HT-29 (cell line): ENCODE results near the gene MED27. TPM values are rescaled to one million over a fixed set of nuclear protein-coding genes. Genes with fewer than 3 reads are reported as not detected.
A peak's percentile ranks its signal among the peaks of the same experiment; 100 is the strongest.

Experiments
- DNase-seq: peaks from one replicate; pipeline ENCODE4 v3.0.0-alpha.2; 2015; ENCODE audit warnings: low spot score
- total RNA-seq: library from RNA; depleted of rRNA; stranded (reverse); fragments of >200 nt; shearing (Covaris generic); gene quantifications from 2 replicates; pipeline ENCODE4 v1.2.3, GENCODE V29; 2014

The MED27 gene
- total RNA-seq, 1 experiment from 2014 or later: 26.7 TPM

DNA sequence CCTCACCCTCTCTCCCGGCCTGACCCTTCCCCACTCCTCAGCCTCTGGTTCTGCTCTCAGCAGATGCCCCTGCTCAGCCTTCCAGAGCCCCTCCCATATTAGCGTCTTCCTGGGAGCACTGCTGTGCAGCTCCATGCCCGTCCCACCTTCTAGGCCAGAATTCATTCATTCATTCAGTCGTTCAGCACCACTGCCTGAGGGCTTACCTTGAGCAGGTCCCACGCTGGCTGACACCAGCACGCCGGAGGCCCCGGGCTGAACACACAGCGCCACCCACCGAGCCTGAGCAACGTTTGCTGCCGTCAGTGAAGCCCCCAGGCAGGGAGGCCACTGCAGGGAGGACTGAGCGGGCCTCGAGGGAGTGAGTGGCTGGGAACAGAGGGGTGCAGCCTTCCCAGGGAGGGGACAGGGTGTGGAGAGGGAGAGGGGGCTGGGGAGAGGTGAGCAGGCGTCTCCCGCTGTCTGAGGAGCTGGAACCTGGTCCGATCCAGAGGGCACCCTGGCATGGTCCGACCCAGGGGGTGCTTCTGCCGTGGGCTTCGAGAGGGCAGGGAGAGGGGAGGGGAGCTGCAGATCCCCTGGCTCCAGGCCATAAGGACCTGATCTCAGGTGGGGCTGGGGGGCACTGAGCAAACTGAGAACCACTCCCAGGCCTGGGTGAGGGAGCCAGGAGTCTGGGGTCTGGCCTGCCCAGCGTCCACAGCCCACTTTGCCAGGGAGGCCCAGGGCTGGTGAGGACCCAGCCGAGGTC, 241.0 kb downstream of the MED27 start:
- no peak for DNase-seq

DNA sequence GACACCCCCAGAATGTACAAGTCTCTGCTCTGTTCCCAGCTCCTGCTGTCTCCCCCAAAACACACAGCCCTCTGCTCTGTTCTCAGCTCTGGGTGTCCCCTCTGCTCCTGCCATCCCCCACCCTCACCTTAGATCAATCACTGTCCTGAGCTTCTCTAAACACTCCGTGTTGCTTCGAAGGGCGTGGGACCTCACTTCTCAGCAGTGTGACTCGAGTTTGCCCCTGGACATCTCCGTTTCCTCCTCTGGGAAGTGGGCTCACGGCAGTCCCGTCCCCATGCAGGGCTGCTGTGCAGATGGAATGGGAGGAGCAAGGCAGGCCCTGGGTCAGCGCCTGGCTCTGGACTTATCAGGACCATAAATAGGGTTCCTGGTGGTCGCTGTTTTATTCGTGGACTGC, 241.8 kb downstream of the MED27 start:
- no peak for DNase-seq

DNA sequence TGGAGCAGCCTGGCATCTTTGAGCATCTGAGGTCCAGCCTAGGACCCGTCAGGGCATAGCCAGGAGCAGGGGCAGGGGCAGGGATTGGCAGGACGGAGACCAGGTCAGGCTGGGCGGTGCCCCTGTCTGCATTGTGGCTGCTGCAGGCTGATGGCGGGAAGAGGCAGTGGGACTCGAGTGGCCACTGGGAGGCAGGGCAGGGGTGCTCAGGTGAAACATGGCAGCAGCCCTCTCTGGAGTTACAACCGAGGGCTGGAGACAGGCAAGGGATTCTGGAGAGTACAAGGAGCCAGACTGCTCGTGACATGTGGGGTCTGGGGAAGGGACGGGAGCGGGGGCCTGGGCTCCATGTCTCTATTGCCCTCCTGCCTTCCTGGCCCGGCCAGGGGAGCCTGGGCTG, 242.4 kb downstream of the MED27 start:
- peak; percentile 7 for DNase-seq

DNA sequence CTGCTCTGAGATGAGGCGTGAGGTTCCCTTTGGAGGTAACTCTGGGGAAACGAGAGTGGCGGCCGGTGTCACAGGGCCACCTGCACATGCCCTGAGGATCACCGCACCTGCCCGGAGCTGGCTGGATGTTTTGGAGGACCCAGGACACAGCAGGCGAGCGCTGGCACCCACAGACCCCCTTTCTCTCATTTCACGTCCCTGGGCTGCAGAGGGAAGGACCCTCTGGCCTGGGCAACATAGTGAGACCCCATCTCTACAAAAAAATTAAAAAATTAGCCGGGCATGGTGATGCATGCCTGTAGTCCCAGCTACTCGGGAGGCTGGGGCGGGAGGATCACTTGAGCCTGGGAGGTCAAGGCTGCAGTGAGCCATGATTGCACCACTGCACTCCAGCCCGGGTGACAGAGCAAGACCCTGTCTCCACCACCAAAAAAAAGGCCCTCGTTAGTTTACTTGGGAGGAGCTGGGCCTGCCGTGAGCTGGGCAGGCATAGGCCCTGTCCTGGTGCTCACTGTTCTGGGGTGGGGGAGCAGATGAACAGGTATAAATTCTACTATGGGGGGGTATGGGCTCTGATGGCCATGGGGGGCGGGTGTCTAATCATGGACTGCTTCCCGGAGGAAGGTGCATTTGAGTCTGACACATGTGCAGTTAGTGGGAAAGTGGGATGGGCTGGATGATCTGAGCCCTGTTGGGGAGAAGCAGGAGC, 242.9 kb downstream of the MED27 start:
- DNase-seq: no peak

- DNase-seq: no peak
Measured at GRCh38 chr9:131836021-131836420, 243.6 kb downstream of the MED27 start.

DNA sequence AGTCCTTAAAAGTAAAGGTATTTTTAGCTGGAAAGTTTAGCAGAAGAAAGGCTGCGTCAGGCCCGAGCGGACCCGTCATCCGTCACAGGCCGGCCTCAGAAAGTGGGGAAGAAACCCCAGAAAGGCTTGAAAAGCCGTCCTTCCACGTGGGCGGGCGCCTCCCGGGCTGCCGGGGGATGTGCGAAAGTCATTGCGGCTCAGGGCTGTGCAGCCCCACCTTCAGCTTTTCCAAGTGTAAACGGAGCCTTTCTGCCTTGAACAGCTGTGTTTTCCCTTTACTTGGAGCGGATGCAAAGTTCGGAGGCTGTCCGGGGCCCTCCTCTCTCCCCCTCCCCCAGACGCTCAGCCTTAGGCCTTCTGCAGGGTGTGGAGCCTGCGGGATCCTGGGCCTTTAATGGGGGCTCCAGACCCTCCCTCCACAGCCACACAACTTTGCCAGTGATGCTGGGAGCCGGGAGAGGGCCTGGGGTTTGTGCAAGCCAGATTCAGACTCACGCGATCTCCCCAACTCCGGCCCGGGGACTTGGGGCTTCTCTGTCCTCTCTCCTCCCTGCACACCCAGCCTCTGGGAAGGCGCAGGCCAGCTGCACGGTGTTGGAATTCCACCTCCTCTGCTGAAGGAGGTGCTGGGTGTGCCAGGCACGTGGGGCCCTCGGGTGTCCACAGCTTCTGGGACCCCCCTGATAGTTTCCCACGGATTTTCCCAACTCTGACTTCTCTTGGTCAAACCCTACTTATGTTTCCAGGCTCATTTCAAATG, 244.3 kb downstream of the MED27 start:
- DNase-seq: no peak

DNA sequence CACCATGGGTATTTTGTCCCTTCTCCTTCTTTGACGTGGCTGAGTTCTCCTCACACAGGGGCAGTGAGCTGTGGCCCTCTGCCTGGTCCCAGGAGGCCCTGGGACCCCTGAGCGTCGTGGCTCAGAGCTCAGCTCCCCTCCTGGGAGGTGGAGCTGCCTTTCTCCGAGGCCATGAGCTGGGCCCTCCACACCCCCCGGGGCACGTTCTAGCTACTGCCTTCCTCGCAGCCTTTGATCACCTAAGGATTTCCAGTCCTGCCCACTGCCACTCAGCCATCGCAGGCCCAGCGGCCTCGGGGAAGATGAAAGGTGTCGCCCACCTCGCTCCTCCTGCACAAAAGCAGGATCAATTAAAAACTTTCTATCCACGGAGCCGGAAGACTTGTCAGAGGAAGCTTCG, 244.9 kb downstream of the MED27 start:
- no peak for DNase-seq

DNA sequence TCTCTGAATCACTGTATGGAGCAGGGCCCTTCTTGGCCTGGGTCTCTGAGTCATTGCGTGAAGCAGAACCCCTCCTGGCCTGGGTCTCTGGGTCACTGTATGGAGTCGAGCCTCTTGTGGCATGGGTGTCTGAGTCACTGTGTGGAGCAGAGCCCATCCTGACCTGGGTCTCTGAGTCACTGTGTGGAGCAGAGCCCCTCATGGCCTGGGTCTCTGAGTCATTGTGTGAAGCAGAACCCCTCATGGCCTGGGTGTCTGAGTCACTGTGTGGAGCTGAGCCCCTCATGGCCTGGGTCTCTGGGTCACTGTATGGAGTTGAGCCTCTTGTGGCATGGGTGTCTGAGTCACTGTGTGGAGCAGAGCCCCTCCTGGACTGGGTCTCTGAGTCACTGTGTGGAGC, 245.8 kb downstream of the MED27 start:
- DNase-seq: no peak

DNA sequence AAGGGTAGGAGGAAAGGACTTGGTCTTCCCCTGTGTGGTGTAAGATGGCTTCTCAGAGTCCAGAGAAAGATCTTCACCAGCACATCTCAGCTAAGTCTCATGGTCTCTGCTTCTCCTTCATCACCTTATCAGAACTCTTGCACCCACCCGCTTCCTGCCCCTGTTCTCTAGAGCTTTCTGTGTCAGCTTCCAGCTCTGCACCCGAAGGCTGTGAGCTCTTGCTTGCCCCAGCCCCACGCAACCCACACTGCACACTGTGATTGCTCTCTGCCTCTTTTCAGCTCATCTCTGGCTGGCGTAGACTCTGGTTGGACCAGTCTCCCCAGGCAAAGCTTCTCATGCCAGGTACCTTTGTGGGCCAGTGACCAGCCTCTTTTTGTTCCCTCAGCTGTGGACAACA, 246.6 kb downstream of the MED27 start:
- DNase-seq: no peak

DNA sequence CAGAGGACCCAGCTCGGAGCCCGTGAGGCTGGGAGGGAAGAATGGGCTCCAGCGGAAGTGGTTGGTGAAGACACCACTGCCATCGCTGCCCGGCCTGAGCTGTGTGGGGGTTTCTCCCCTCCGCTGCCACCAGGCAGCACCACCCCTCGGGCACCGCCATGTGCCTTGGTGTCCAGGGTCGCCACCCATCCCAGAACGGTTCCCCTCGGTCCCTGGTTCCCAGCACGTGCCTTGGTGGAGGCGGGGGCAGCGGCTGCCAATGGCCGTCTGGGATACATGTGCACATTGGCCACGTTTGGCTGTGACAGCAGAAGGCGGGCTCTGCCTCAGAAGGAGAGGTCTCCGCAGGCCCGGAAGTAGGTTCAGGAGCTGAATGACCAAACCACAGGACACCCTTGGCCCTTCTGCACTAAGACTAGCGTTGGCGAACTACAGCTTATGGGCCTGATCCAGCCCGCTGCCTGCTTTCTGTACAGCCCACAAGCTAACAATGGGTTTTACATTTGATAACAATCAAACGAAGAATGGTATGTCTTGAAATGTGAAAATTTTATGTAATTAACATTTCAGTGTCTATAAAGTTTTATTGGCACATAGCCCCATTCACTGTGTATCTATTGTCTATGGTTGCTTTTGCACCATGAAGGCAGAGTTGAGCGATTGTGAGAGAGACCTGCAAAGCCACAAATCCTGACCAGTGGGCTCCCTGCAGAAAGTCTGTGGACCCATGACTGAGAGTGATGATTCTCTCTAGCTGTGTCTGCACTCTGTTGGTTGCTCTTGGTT, 248.1 kb downstream of the MED27 start:
- no peak for DNase-seq

GRCh38 chr9:131827821-131828369, 251.8 kb downstream of the MED27 start:
- no peak for DNase-seq

- no peak for DNase-seq
Measured at GRCh38 chr9:131826966-131827525, 252.6 kb downstream of the MED27 start.

DNA sequence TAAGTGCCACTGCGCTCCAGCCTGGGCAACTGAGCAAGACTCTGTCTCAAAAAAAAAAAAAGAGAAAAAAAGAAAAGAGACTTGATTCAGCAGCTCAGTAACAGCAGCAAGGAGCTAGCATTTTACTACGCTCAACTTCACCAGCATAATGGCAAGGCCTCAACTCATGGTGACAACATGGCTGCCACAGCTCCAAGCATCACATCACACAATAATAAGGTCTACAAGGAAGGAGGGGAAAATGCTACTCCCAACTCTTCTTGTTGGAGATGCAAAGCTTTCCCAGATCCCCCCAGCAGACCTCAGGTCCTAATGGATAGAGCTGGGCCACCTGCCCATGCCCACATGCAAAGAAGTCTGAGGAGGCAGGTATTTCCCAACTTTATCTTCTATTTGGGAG, 253.6 kb downstream of the MED27 start:
- no peak for DNase-seq

DNA sequence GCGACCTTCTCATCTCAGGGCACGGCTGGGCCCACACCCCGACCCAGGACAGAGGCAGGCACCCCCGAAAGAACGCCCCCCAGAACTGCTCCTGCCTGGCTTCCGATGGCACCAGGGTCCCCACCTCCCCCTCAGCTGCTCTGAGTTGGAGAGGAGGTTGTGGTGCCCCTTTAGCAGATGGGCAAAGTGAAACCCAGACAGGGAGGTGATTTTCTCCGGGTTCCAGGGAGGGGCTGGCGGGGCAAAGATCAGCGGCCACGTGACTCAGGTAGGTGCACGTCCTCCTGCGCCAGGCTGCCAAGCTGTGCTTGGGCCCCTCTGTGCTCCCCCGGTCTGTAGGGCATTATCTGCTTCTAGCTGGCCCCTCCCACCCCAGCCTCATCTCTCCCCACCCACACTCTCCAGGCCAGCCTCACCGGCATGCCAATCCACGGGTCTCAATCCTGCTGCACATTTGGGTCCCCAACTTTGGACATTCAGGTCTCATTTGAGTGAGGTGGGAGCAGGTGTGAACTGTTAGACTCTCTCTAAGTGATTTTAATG, 254.6 kb downstream of the MED27 start:
- no peak for DNase-seq

- DNase-seq: no peak
Measured at GRCh38 chr9:131824155-131824594, 255.5 kb downstream of the MED27 start.

GRCh38 chr9:131823701-131824146, 255.9 kb downstream of the MED27 start:
- DNase-seq: no peak

DNA sequence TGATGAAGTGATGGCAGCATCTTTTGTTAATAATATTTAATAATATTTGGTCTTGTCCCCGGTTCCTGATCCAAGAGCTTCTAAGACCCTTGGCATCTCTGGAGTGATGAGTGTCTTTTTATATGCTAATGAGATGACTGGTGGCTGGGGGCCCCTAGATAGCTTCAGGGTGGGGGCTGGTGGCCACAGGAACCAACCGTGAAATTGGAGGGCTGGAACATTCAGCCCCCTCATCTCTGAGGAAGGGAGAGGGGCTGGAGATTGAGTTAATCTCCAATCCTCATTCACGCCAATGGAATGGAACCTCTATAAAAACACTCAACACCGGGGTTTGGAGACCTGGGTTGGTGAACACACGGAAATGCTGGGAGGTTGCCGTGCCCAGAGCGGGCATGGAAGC, 261.6 kb downstream of the MED27 start:
- no peak for DNase-seq

- DNase-seq: no peak
Measured at GRCh38 chr9:131817627-131818026, 262.0 kb downstream of the MED27 start.

DNA sequence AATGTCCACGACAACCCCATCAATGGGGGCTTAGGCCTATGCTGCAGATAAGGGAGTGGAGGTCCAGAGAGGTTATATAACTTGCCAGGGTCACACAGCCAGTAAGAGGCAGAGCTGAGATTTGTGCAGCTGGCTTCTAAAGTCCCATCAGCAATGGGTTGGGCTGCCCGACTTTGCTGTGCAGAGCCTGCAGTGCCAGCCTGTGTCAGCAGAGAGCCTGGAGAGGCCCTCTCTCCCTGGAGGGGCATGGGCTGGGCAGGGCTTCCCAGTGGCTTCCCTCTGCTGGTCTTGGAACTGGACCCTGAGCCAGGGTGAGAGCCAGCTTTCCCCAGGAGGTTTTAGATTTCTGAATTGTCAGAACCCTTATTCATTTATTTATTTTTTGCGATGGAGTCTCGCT, 262.6 kb downstream of the MED27 start:
- DNase-seq: no peak

GRCh38 chr9:131815970-131816873, 263.4 kb downstream of the MED27 start:
- DNase-seq: no peak
